ENCODE results near the gene RPL9. TPM values are rescaled to one million over a fixed set of nuclear protein-coding genes. Genes with fewer than 3 reads are reported as not detected.

RPL9 gene
- total RNA-seq, 1 donor from 2014 or later, result 763 TPM

DNA sequence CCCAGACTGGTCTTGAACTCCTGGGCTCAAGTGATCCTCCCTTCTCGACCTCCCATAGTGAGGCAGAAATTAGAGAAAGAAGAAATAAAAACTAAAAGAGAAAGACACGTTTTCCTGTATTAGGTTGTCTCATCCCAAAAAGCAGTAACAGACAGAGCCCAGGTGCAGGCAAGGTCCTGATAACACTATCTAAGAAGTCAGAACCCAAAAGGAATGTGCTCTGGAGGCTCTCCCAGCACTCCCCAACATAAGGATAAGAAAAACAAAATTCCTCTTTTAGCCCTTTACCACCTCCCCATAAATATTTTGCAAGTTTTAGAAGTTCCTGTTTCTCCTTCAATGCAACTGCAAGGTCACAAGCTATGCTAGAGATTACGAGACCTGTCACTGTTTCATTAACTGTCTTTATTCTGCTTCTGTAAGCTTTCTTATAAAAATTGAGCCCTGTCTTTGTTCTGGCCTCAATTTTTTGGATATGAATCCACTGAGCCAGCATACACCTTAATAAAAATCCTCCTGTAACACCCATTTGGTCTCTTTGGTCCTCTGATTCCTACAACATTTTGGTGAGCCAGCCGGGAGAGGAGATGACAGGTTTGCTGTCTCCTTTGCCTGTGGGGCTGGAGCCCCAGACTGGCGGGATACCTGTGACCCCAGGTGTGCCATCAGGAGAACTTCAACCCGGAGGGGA is 26.0 kb upstream of the RPL9 start:
- Histone ChIP-seq H3K4me1 (no peaks in the 10 kb centered on the region), H3K9me3 (replicated peaks) (no peaks in the 10 kb centered on the region), H3K27me3 (ENCODE audit: low read depth) (no peaks in the 10 kb centered on the region), H3K27ac (replicated peaks) (no peak overlapping the region), H3K4me3 (no peak overlapping the region), H3K36me3 (no peaks in the 10 kb centered on the region)
- DNase-seq, result no peak
- intact Hi-C loops (cut with micrococcal nuclease), result no loop called here
- TF ChIP-seq, protein P1, sequence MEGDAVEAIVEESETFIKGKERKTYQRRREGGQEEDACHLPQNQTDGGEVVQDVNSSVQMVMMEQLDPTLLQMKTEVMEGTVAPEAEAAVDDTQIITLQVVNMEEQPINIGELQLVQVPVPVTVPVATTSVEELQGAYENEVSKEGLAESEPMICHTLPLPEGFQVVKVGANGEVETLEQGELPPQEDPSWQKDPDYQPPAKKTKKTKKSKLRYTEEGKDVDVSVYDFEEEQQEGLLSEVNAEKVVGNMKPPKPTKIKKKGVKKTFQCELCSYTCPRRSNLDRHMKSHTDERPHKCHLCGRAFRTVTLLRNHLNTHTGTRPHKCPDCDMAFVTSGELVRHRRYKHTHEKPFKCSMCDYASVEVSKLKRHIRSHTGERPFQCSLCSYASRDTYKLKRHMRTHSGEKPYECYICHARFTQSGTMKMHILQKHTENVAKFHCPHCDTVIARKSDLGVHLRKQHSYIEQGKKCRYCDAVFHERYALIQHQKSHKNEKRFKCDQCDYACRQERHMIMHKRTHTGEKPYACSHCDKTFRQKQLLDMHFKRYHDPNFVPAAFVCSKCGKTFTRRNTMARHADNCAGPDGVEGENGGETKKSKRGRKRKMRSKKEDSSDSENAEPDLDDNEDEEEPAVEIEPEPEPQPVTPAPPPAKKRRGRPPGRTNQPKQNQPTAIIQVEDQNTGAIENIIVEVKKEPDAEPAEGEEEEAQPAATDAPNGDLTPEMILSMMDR (IDR thresholded peaks at IDR 0.05; ENCODE audit: borderline replicate concordance), result no peak

DNA sequence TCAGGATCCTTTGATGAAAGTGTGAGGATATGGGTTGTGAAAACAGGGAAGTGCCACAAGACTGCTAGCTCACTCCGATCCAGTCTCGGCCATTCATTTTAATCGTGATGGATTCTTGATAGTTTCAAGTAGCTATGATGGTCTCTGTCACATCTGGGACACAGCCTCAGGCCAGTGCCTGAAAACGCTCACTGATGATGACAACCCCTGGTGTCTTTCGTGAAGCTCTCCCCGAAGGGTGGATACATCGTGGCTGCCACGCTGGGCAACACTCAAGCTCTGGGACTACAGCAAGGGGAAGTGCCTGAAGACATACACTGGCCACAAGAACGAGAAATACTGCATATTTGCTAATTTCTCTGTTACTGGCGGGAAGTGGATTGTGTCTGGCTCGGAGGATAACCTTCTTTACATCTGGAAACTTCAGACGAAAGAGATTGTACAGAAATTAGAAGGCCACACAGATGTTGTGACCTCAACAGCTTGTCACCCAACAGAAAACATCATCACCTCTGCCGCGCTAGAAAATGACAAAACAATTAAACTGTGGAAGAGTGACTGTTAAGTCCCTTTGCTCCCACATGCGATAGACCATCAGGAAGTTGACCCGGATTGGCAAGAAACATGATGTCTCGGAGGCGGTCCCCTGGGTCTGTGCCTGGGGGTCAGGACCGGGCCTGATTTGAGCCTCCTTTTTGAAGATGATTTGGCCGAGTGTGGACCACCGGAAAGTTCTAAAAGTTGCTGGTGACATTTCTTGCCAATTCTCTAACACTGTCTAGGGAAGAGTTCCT is 22.4 kb upstream of the RPL9 start:
- DNase-seq, result no peak
- intact Hi-C loops (cut with micrococcal nuclease), result no loop called here
- no peak overlapping the region for H3K4me3 ChIP-seq
- no peaks in the 10 kb centered on the region for H3K9me3 ChIP-seq (replicated peaks)
- TF ChIP-seq, protein P1 (IDR thresholded peaks at IDR 0.05; ENCODE audit: borderline replicate concordance), result no peak
- H3K27ac ChIP-seq (replicated peaks), result no peak overlapping the region
- H3K4me1 ChIP-seq, result no peaks in the 10 kb centered on the region
- H3K36me3 ChIP-seq, result peaks cover 17% of the 10 kb centered on the region
- no peaks in the 10 kb centered on the region for H3K27me3 ChIP-seq (ENCODE audit: low read depth)

DNA sequence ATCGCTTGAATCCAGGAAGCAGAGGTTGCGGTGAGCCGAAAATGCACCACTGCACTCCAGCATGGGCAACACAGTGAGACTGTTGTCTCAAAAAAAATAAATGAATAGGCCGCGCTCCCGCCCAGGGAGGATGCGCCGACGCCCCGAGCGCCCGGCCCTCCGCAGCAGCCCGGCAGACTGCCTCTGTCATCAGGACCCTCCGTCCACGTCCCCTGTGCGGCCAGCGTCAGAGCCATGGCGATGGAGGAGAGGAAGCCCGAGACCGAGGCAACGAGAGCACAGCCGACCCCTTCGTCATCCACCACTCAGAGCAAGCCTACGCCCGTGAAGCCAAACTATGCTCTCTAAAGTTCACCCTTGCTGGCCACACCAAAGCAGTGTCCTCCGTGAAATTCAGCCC is 21.5 kb upstream of the RPL9 start:
- Histone ChIP-seq H3K36me3 (peaks cover 18% of the 10 kb centered on the region), H3K27me3 (ENCODE audit: low read depth) (no peaks in the 10 kb centered on the region), H3K4me1 (no peaks in the 10 kb centered on the region), H3K4me3 (no peak overlapping the region), H3K9me3 (replicated peaks) (no peaks in the 10 kb centered on the region), H3K27ac (replicated peaks) (no peak overlapping the region)
- no peak for DNase-seq
- TF ChIP-seq, protein P1 (IDR thresholded peaks at IDR 0.05; ENCODE audit: borderline replicate concordance), result no peak
- intact Hi-C loops (cut with micrococcal nuclease), result no loop called here

DNA sequence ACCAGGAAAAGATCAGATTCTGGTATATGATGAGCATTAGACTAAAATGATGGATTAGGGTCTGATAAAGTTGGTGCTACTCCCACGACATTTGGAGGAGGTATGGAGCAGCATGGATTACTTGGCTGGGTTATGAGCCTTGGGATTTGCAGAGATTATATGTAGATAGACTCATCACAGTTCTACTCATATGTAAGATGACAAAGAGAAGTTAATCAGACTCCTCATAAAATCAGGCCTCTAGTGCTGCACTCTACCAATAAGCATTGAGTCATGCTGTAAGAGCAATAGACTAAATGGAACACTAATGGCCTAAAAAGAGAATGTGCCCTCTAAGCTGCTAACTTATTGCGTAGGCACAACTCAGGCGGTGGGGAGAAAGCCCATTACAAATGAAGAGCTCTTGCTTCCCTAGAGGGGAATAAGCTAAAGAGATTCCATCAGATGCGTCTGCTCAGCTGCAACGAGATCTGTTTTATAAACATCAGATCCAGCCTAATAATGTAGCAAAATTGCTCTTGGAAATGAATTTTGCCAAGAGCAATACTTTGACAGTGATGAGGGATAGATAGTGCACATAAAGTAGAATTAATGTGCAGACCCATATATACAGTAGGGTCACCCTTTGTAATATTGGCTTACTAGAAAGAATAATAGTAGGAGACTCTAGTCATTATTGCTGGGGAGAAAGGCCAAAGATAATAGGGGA is 17.6 kb upstream of the RPL9 start:
- no peak overlapping the region for H3K4me3 ChIP-seq
- peaks cover 51% of the 10 kb centered on the region for H3K36me3 ChIP-seq
- H3K4me1 ChIP-seq, result no peaks in the 10 kb centered on the region
- no peak for DNase-seq
- intact Hi-C loops (cut with micrococcal nuclease), result no loop called here
- H3K27me3 ChIP-seq (ENCODE audit: low read depth), result no peaks in the 10 kb centered on the region
- TF ChIP-seq, protein P1 (IDR thresholded peaks at IDR 0.05; ENCODE audit: borderline replicate concordance), result no peak
- H3K27ac ChIP-seq (replicated peaks), result no peak overlapping the region
- no peaks in the 10 kb centered on the region for H3K9me3 ChIP-seq (replicated peaks)

DNA sequence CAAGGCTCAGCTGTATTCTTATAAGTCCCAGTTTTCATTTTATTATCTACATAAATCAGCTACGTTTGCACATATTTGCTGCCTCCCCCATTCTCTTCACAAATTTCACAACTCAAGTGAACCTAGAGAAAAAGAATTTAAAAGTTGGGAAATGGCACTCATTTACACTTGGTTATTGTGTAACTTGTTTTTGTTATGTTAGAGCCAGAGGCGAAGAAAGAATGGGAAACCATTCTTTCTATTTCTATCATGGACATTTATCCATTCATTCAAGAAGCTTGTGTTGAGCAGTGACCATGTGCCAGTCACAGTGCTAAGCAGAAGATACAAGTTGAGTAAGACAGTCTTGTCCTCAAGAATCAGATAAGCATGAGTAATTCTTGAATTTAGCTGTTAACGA is 13.7 kb upstream of the RPL9 start:
- peaks cover 66% of the 10 kb centered on the region for H3K36me3 ChIP-seq
- intact Hi-C loops (cut with micrococcal nuclease), result no loop called here

More for the DNA sequence above, 13.7 kb upstream of the RPL9 start:
- Histone ChIP-seq H3K4me1 (no peaks in the 10 kb centered on the region), H3K4me3 (no peak overlapping the region), H3K27me3 (ENCODE audit: low read depth) (no peaks in the 10 kb centered on the region), H3K9me3 (replicated peaks) (no peaks in the 10 kb centered on the region), H3K27ac (replicated peaks) (no peak overlapping the region)
- TF ChIP-seq, protein P1 (IDR thresholded peaks at IDR 0.05; ENCODE audit: borderline replicate concordance), result no peak
- DNase-seq, result no peak

Measured in left ventricle myocardium inferior (tissue), 1 donor.